A673 (cell line): Measurements from ENCODE around the gene HK1.

ENCODE experiments used
- EZH2 ChIP-seq: fragments of 200-600 bp; sonication (generic); IDR thresholded peaks from 2 replicates; pipeline ENCODE4 v1.6.1; 2017; ENCODE audit warnings: borderline replicate concordance, low read depth, mild to moderate bottlenecking, mixed read lengths, antibody characterized with exemption, low read length; ENCODE audit not compliant: poor library complexity, severe bottlenecking
- TF ChIP-seq, protein P1 (sequence below): fragments of 300-800, 200-600 bp; sonication (generic); conservative IDR thresholded peaks from 2 replicates; pipeline ENCODE4 v1.5.1; 2017; ENCODE audit warnings: low read depth, mild to moderate bottlenecking, antibody characterized with exemption, low read length, moderate library complexity, mixed read lengths

DNA sequence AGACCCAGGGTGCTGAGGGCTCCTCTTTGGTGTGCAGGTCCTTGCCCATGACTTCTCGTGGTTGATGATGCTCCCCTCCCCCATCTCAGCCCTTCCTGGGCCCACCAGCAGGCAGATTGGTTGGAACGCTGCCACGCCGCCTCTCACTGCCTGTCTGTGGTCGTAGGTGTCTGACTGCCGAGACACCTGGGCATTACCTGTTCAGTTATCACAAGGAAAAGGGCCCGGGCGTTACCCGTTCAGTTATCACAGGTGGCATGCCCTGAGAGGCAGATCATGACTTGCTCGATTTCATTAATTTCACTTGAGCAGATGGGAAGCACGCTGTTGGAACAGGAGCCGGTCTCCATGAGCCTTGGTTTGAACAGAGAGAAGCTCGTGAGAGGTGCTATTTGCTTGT, 95.9 kb downstream of the HK1 start:
- TF ChIP-seq, protein P1, sequence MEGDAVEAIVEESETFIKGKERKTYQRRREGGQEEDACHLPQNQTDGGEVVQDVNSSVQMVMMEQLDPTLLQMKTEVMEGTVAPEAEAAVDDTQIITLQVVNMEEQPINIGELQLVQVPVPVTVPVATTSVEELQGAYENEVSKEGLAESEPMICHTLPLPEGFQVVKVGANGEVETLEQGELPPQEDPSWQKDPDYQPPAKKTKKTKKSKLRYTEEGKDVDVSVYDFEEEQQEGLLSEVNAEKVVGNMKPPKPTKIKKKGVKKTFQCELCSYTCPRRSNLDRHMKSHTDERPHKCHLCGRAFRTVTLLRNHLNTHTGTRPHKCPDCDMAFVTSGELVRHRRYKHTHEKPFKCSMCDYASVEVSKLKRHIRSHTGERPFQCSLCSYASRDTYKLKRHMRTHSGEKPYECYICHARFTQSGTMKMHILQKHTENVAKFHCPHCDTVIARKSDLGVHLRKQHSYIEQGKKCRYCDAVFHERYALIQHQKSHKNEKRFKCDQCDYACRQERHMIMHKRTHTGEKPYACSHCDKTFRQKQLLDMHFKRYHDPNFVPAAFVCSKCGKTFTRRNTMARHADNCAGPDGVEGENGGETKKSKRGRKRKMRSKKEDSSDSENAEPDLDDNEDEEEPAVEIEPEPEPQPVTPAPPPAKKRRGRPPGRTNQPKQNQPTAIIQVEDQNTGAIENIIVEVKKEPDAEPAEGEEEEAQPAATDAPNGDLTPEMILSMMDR: no peak
- no peak for TF ChIP-seq EZH2
